ENCODE results near the gene CBARP.

DNA sequence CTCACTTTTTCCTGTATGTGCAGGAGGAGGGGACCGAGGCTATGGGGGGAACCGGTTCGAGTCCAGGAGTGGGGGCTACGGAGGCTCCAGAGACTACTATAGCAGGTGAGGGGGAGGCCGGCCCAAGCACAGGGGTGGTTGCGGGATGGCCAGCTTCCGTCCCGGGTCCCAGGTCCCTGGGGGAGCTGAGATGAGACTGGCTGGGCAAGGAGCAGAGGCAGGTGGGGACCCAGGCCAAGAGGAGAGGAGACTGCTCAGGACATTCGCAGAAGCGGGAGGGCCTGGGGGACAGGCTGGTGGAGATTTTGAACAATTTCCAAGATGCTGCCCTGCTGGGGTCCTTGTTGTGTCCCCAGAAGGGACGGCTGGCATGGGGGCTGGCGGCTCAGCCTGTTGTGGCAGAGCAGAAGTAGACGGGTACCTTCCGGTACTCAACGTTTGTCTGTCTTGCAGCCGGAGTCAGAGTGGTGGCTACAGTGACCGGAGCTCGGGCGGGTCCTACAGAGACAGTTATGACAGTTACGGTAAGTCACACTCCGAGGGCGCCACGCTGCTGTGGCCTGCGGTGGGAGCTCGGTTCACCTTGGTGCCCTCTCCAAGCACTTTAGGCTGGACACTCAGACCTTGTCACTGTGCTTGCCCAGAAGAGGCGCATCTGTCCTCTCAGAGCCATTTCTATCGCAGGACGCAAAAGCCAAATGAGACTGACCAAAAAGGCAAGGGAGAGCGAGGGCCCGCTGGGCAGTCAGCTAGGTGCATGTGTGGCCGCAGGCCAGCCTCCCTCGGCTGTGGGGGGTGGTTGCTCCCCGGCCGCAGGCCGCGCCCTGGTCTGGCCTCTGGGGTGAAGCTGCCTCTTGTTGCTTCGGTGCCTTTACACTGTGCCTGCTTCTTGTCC, 34.0 kb upstream of the CBARP start:
- TF ChIP-seq BRCA1 (CRISPR knock-in tag; IDR thresholded peaks at IDR 0.05) (no peak), SMC3 (IDR thresholded peaks at IDR 0.05; ENCODE audit: low read length) (no peak), HNRNPL (IDR thresholded peaks at IDR 0.05; ENCODE audit: low read depth, low read length) (no peak), ATF1 (CRISPR knock-in tag; IDR thresholded peaks at IDR 0.05) (no peak), TAF1 (CRISPR knock-in tag; IDR thresholded peaks at IDR 0.05) (no peak), SIN3A (IDR thresholded peaks at IDR 0.05; ENCODE audit: borderline replicate concordance, low read depth, low read length) (no peak), ZNF709 (CRISPR knock-in tag; IDR thresholded peaks at IDR 0.05) (no peak), CBX1 (IDR thresholded peaks at IDR 0.05; ENCODE audit: low read depth) (no peak), MYC (CRISPR knock-in tag; IDR thresholded peaks at IDR 0.05; ENCODE audit: borderline replicate concordance) (no peak), ESRRA (CRISPR knock-in tag; IDR thresholded peaks at IDR 0.05; ENCODE audit: low read depth) (no peak), NFE2L1 (CRISPR knock-in tag; IDR thresholded peaks at IDR 0.05; ENCODE audit: borderline replicate concordance) (no peak), SAP130 (CRISPR knock-in tag; IDR thresholded peaks at IDR 0.05; ENCODE audit: low read depth) (no peak)
